Mesenchymal stem cell (in vitro differentiated cells and primary cell): Measurements from ENCODE around the gene TRAPPC2L.

Experiments
- DNase-seq: peaks from one replicate; pipeline ENCODE4 v3.0.0-alpha.2; 2013
- H2AFZ ChIP-seq: one replicate; pipeline ENCODE4 v1.6.1; 2013; ENCODE audit warnings: low read depth, mild to moderate bottlenecking, control low read depth, inconsistent platforms, low read length, moderate library complexity
- H2AK5ac ChIP-seq: 2 replicates; pipeline ENCODE4 v1.6.1; 2013; ENCODE audit warnings: low read length, moderate library complexity, mild to moderate bottlenecking, inconsistent platforms; ENCODE audit not compliant: severe bottlenecking
- H2BK120ac ChIP-seq: one replicate; pipeline ENCODE4 v1.6.1; 2013; ENCODE audit warnings: low read depth, mild to moderate bottlenecking, inconsistent platforms, low read length, moderate library complexity
- H2BK12ac ChIP-seq, 2 experiments: one replicate each; pipeline ENCODE4 v1.6.1; 2013; ENCODE audit warnings: inconsistent platforms in 2 of 2, low read length in 2 of 2, mild to moderate bottlenecking in 2 of 2, moderate library complexity in 2 of 2, control low read depth in 1 of 2
- H2BK15ac ChIP-seq: one replicate; pipeline ENCODE4 v1.6.1; 2013; ENCODE audit warnings: mild to moderate bottlenecking, low read depth, inconsistent platforms; ENCODE audit not compliant: poor library complexity, severe bottlenecking
- H2BK5ac ChIP-seq: 2 replicates; pipeline ENCODE4 v1.6.1; 2013; ENCODE audit warnings: low read depth, mild to moderate bottlenecking, low read length, control low read depth, inconsistent platforms; ENCODE audit not compliant: poor library complexity, severe bottlenecking
- H3K14ac ChIP-seq, 2 experiments: one replicate each; pipeline ENCODE4 v1.6.1; 2013; ENCODE audit warnings: inconsistent platforms in 2 of 2, low read length in 2 of 2, control low read depth in 1 of 2, mild to moderate bottlenecking in 1 of 2, moderate library complexity in 1 of 2
- H3K18ac ChIP-seq, 2 experiments: one replicate each; pipeline ENCODE4 v1.6.1; 2013; ENCODE audit warnings: inconsistent platforms in 2 of 2, low read length in 2 of 2, control low read depth in 1 of 2, low read depth in 1 of 2, mild to moderate bottlenecking in 1 of 2
- H3K23ac ChIP-seq, 2 experiments: one replicate each; pipeline ENCODE4 v1.6.1; 2013; ENCODE audit warnings: inconsistent platforms in 2 of 2, low read length in 2 of 2, mild to moderate bottlenecking in 2 of 2, moderate library complexity in 2 of 2, control low read depth in 1 of 2
- H3K27ac ChIP-seq: 2 replicates; pipeline ENCODE4 v1.5.1; 2013; ENCODE audit warnings: mild to moderate bottlenecking, moderate library complexity, low read length, control low read depth, inconsistent platforms; ENCODE audit not compliant: poor library complexity, severe bottlenecking
- H3K27me3 ChIP-seq, 2 experiments: 2 replicates each; pipeline versions ENCODE4 v1.6.1 to v1.7.0; 2013; ENCODE audit warnings: low read length in 2 of 2, mild to moderate bottlenecking in 2 of 2, moderate library complexity in 2 of 2, control low read depth in 1 of 2, inconsistent platforms in 1 of 2; ENCODE audit not compliant: control insufficient read depth in 1 of 2, insufficient read depth in 1 of 2
- H3K36me3 ChIP-seq, 2 experiments: 2 replicates each; pipeline versions ENCODE4 v1.6.1 to v1.7.0; 2013; ENCODE audit warnings: low read length in 2 of 2, control low read depth in 1 of 2, inconsistent platforms in 1 of 2, low read depth in 1 of 2, mild to moderate bottlenecking in 1 of 2; ENCODE audit not compliant: insufficient read depth in 2 of 2, control insufficient read depth in 1 of 2
- H3K4ac ChIP-seq, 2 experiments: one replicate each; pipeline ENCODE4 v1.6.1; 2013; ENCODE audit warnings: inconsistent platforms in 2 of 2, low read length in 2 of 2, mild to moderate bottlenecking in 2 of 2, moderate library complexity in 2 of 2, control low read depth in 1 of 2, low read depth in 1 of 2
- H3K4me1 ChIP-seq: 2 replicates; pipeline ENCODE4 v1.6.1; 2013; ENCODE audit warnings: low read depth, low read length, control low read depth; ENCODE audit not compliant: control insufficient read depth, insufficient read depth
- H3K4me2 ChIP-seq: 2 replicates; pipeline ENCODE4 v1.6.1; 2013; ENCODE audit warnings: low read length, mild to moderate bottlenecking, inconsistent platforms; ENCODE audit not compliant: poor library complexity, severe bottlenecking
- H3K4me3 ChIP-seq, 2 experiments: 2 replicates each; pipeline versions ENCODE4 v1.5.1 to v1.7.0; 2013; ENCODE audit warnings: low read length in 2 of 2, mild to moderate bottlenecking in 2 of 2, control low read depth in 1 of 2, low read depth in 1 of 2; ENCODE audit not compliant: insufficient read depth in 1 of 2
- H3K79me1 ChIP-seq: replicated peaks from 2 replicates; pipeline ENCODE4 v1.6.1; 2013; ENCODE audit warnings: mild to moderate bottlenecking, control low read depth, low read length, inconsistent platforms; ENCODE audit not compliant: poor library complexity, severe bottlenecking
- H3K9ac ChIP-seq: 2 replicates; pipeline ENCODE4 v1.7.0; 2013; ENCODE audit warnings: mild to moderate bottlenecking, low read length, moderate library complexity
- H3K9me3 ChIP-seq: 2 replicates; pipeline ENCODE4 v1.7.0; 2013; ENCODE audit warnings: mild to moderate bottlenecking, low read length; ENCODE audit not compliant: control insufficient read depth
- H4K8ac ChIP-seq: one replicate; pipeline ENCODE4 v1.6.1; 2013; ENCODE audit warnings: inconsistent platforms, mild to moderate bottlenecking, low read length, moderate library complexity
- H4K91ac ChIP-seq: one replicate; pipeline ENCODE4 v1.6.1; 2013; ENCODE audit warnings: mild to moderate bottlenecking, low read length, inconsistent platforms
- WGBS: methylation state at CpG from one replicate; pipeline ENCODE4 v1.1.7; 2013; ENCODE audit warnings: mixed read lengths; 5-methylcytosine and 5-hydroxymethylcytosine counted together

The TRAPPC2L gene

DNA sequence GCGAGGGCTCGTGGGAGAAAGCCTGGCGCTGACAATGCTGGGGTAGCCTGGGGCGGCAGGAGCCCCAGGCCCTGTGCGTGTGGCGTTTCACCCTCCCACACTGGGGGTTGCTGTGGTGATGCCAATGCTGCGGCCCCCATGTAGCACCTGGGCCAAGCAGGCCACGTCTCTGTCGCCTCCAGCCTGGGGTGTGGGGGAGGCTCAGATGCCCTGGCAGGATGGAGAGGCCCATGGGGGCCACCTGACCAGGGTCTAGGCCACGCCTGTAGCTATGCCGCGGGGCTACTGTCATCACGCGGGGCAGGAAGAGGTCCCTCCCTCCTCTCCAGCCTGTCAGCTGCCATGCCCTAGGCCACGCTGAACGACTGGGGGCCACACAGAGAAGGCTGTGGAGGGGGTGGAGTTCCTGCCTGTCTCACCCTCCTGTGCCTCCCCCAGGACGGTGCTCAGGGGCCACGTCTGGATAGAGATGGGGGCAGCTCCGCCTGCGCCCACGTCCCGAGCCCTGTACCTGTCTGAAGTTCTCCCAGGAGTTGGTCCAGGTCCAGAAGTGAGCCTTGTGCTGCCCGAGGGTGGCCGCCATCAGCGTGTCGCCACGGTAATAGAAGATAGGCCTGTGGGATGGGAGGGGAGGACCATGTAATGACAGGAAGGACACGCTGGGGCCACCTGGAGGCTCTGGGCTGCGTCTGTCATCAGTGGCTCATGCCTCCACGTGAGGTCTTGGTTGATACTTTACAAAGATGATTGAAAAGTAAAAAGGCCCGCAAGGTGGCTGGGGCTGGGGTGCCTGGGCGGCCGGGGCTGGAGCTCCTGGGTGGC, 32.5 kb upstream of the TRAPPC2L start:
- Histone ChIP-seq H2BK12ac (no peak overlapping the region), H3K4me2 (no peak overlapping the region), H3K18ac (no peak overlapping the region), H2AFZ (no peak overlapping the region), H2BK15ac (no peak overlapping the region), H2BK120ac (no peak overlapping the region), H4K8ac (no peak overlapping the region), H2AK5ac (no peak overlapping the region), H3K23ac (no peak overlapping the region), H3K9me3 (no peaks in the 10 kb centered on the region), H3K4me3 (no peak overlapping the region), H3K9ac (no peak overlapping the region), H3K27me3 (no peaks in the 10 kb centered on the region), H3K79me1 (no peaks in the 10 kb centered on the region), H3K4me1 (no peaks in the 10 kb centered on the region), H3K14ac (no peak overlapping the region), H3K36me3 (peaks cover 30 to 84% of the 10 kb centered on the region in 2 experiments), H3K27ac (no peak overlapping the region), H2BK5ac (no peak overlapping the region), H3K4ac (no peak overlapping the region), H4K91ac (no peak overlapping the region)
- no peak for DNase-seq
- WGBS: 93% methylated on average over 30 of the region's 33 CpGs

DNA sequence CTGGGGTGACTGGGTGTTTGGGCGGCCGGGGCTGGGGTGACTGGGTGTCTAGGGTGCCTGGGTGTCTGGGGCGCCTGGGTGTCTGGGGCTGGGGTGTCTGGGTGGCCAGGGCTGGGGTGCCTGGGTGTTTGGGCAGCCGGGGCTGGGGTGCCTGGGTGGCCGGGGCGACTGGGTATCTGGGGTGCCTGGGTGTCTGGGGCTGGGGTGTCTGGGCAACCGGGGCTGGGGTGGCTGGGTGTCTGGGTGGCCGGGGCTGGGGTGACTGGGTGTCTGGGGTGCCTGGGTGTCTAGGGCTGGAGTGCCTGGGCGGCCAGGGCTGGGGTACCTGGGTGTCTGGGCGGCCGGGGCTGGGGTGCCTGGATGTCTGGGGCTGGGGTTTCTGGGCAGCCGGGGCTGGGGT, 31.8 kb upstream of the TRAPPC2L start:
- no peaks in the 10 kb centered on the region for H3K4me1 ChIP-seq
- no peaks in the 10 kb centered on the region for H3K9me3 ChIP-seq
- no peak overlapping the region for H2BK15ac ChIP-seq
- no peak overlapping the region for H2BK5ac ChIP-seq
- WGBS: 91% methylated on average over 11 of the region's 12 CpGs
- no peak overlapping the region for H3K9ac ChIP-seq
- peaks cover 30 to 88% of the 10 kb centered on the region in 2 experiments for H3K36me3 ChIP-seq
- H4K8ac ChIP-seq: no peak overlapping the region
- H2AK5ac ChIP-seq: no peak overlapping the region
- no peak overlapping the region for H3K23ac ChIP-seq
- no peak overlapping the region for H3K14ac ChIP-seq
- no peak overlapping the region for H2BK120ac ChIP-seq
- no peak overlapping the region for H3K4me2 ChIP-seq
- H4K91ac ChIP-seq: no peak overlapping the region
- H2BK12ac ChIP-seq: no peak overlapping the region
- no peak overlapping the region for H2AFZ ChIP-seq
- no peak overlapping the region for H3K18ac ChIP-seq
- H3K27me3 ChIP-seq: no peaks in the 10 kb centered on the region
- H3K4me3 ChIP-seq: no peak overlapping the region
- H3K79me1 ChIP-seq: no peaks in the 10 kb centered on the region
- no peak for DNase-seq
- no peak overlapping the region for H3K4ac ChIP-seq
- H3K27ac ChIP-seq: no peak overlapping the region

GRCh38 chr16:88826070-88826840, 30.7 kb upstream of the TRAPPC2L start:
- no peaks in the 10 kb centered on the region for H3K79me1 ChIP-seq
- no peak overlapping the region for H3K23ac ChIP-seq
- H3K9ac ChIP-seq: no peak overlapping the region
- H3K9me3 ChIP-seq: no peaks in the 10 kb centered on the region
- H3K4me2 ChIP-seq: no peak overlapping the region
- no peaks in the 10 kb centered on the region for H3K27me3 ChIP-seq
- H3K4me3 ChIP-seq: no peak overlapping the region
- no peak overlapping the region for H2BK120ac ChIP-seq
- no peak overlapping the region for H3K18ac ChIP-seq
- H2AFZ ChIP-seq: no peak overlapping the region
- H2BK15ac ChIP-seq: no peak overlapping the region
- no peak overlapping the region for H2BK5ac ChIP-seq
- DNase-seq: no peak
- H2AK5ac ChIP-seq: no peak overlapping the region
- H4K91ac ChIP-seq: no peak overlapping the region
- H3K14ac ChIP-seq: no peak overlapping the region
- H3K4me1 ChIP-seq: no peaks in the 10 kb centered on the region
- H3K27ac ChIP-seq: no peak overlapping the region
- no peak overlapping the region for H4K8ac ChIP-seq
- peaks cover 30 to 87% of the 10 kb centered on the region in 2 experiments for H3K36me3 ChIP-seq
- no peak overlapping the region for H2BK12ac ChIP-seq
- no peak overlapping the region for H3K4ac ChIP-seq
- 99% methylated on average over 23 of the region's 26 CpGs for WGBS

DNA sequence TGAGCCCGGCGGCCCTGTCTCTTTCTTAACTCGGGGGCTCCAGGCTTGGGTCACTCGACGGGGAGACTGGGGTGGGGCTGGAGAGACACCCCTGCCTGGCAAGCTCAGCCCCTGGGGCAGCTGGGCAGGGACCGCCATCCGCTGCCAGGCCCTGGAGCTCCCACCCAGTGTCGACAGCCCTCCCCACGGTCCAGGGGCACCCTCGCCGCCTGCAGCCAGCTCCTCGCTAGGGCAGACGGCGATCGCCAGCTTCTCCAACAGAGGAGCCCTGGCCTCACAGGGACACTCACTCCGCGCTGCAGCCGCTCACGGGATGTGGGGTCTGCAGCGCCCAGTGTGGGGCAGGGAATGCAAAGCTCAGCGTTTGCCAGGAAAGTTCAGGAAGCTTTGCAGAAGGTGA, 29.2 kb upstream of the TRAPPC2L start:
- no peak overlapping the region for H2AK5ac ChIP-seq
- no peak overlapping the region for H3K14ac ChIP-seq
- H4K8ac ChIP-seq: no peak overlapping the region
- H3K9me3 ChIP-seq: no peaks in the 10 kb centered on the region
- DNase-seq: no peak
- no peak overlapping the region for H3K23ac ChIP-seq
- no peak overlapping the region for H2BK5ac ChIP-seq
- no peak overlapping the region for H2BK15ac ChIP-seq
- WGBS: 97% methylated on average over 21 of the region's 21 CpGs
- H3K4me1 ChIP-seq: peaks cover 10% of the 10 kb centered on the region
- H3K18ac ChIP-seq: no peak overlapping the region
- no peak overlapping the region for H2AFZ ChIP-seq
- no peak overlapping the region for H3K9ac ChIP-seq
- no peaks in the 10 kb centered on the region for H3K27me3 ChIP-seq
- peaks cover 19 to 72% of the 10 kb centered on the region in 2 experiments for H3K36me3 ChIP-seq
- no peaks in the 10 kb centered on the region for H3K79me1 ChIP-seq
- no peak overlapping the region for H4K91ac ChIP-seq
- H3K27ac ChIP-seq: no peak overlapping the region
- H3K4ac ChIP-seq: no peak overlapping the region
- no peak overlapping the region for H3K4me3 ChIP-seq
- no peak overlapping the region for H3K4me2 ChIP-seq
- H2BK12ac ChIP-seq: no peak overlapping the region
- no peak overlapping the region for H2BK120ac ChIP-seq
